NCI-H1930 (cell line): Measurements from ENCODE around the gene SGCA.
A peak's percentile ranks its signal among the peaks of the same experiment; 100 is the strongest.

Experiments used
- DNase-seq, 2 experiments: peaks; one replicate each; lab custom pipeline; 2025; lab: John Stamatoyannopoulos, UW

SGCA gene

GRCh38 chr17:50134206-50135110, 31.3 kb upstream of the SGCA start:
- DNase-seq: no peak

GRCh38 chr17:50135316-50136095, 30.3 kb upstream of the SGCA start:
- no peak for DNase-seq

- DNase-seq: no peak
These were observed 29.6 kb upstream of the SGCA start for GRCh38 chr17:50136096-50136687.

- no peak for DNase-seq
These were observed 28.8 kb upstream of the SGCA start for GRCh38 chr17:50137042-50137441.

- no peak for DNase-seq
These were observed 26.5 kb upstream of the SGCA start for GRCh38 chr17:50139185-50139783.

- peak in 1 of 2 experiments; percentile 23 for DNase-seq
These were observed 25.6 kb upstream of the SGCA start for GRCh38 chr17:50139950-50140885.

GRCh38 chr17:50141026-50141744, 24.6 kb upstream of the SGCA start:
- DNase-seq: no peak

GRCh38 chr17:50141745-50142110, 24.1 kb upstream of the SGCA start:
- no peak for DNase-seq

- no peak for DNase-seq
These were observed 22.2 kb upstream of the SGCA start for GRCh38 chr17:50143461-50144176.

GRCh38 chr17:50144355-50144754, 21.4 kb upstream of the SGCA start:
- no peak for DNase-seq

- no peak for DNase-seq
These were observed 20.8 kb upstream of the SGCA start for GRCh38 chr17:50144845-50145531.

- no peak for DNase-seq
These were observed 20.1 kb upstream of the SGCA start for GRCh38 chr17:50145532-50146229.

- DNase-seq: no peak
These were observed 19.4 kb upstream of the SGCA start for GRCh38 chr17:50146230-50146926.

GRCh38 chr17:50146927-50147665, 18.7 kb upstream of the SGCA start:
- no peak for DNase-seq

- DNase-seq: no peak
These were observed 18.0 kb upstream of the SGCA start for GRCh38 chr17:50147841-50148225.

- no peak for DNase-seq
These were observed 17.3 kb upstream of the SGCA start for GRCh38 chr17:50148226-50149090.

- no peak for DNase-seq
These were observed 16.8 kb upstream of the SGCA start for GRCh38 chr17:50149091-50149416.
